HepG2 (cell line): ENCODE results near the gene LITAF. TPM values are rescaled to one million over a fixed set of nuclear protein-coding genes. Genes with fewer than 3 reads are reported as not detected.

Experiments used
- ADNP ChIP-seq: sonication (generic); formaldehyde crosslinking; IDR thresholded peaks from 2 replicates; pipeline ENCODE4 v1.4.0; 2020; ENCODE audit warnings: missing genetic modification reagents
- DPF2 ChIP-seq: sonication (generic); formaldehyde crosslinking; IDR thresholded peaks from 2 replicates; pipeline ENCODE4 v1.4.0; 2020; ENCODE audit warnings: mild to moderate bottlenecking, low read depth, missing genetic modification reagents, borderline replicate concordance
- DR1 ChIP-seq: sonication (generic); formaldehyde crosslinking; IDR thresholded peaks from 2 replicates; pipeline ENCODE4 v1.8.0; 2021; ENCODE audit warnings: mild to moderate bottlenecking, missing genetic modification reagents, inconsistent platforms
- HHEX ChIP-seq: IDR thresholded peaks from 2 replicates; pipeline ENCODE4 v1.6.1; 2016; ENCODE audit warnings: control low read depth
- KDM6A ChIP-seq: IDR thresholded peaks from 2 replicates; pipeline ENCODE4 v1.6.1; 2016; ENCODE audit warnings: low read depth
- NFYB ChIP-seq: sonication (generic); formaldehyde crosslinking; IDR thresholded peaks from 2 replicates; pipeline ENCODE4 v1.4.0; 2020; ENCODE audit warnings: missing genetic modification reagents
- NKX3-1 ChIP-seq: sonication (generic); formaldehyde crosslinking; IDR thresholded peaks from 2 replicates; pipeline ENCODE4 v1.5.0; 2020; ENCODE audit warnings: missing genetic modification reagents
- RFX5 ChIP-seq: IDR thresholded peaks from 2 replicates; pipeline ENCODE4 v1.6.1; 2011; ENCODE audit warnings: low read depth, low read length, improper control_type of control experiment
- SAP130 ChIP-seq: IDR thresholded peaks from 2 replicates; pipeline ENCODE4 v1.6.1; 2016; ENCODE audit warnings: low read depth
- SNAI1 ChIP-seq: sonication (generic); formaldehyde crosslinking; IDR thresholded peaks from 2 replicates; pipeline ENCODE4 v1.5.0; 2020; ENCODE audit warnings: mild to moderate bottlenecking, missing genetic modification reagents, borderline replicate concordance
- ZBTB7B ChIP-seq: sonication (generic); formaldehyde crosslinking; IDR thresholded peaks from 2 replicates; pipeline ENCODE4 v1.4.0; 2020; ENCODE audit warnings: missing genetic modification reagents
- ZFP90 ChIP-seq: sonication (generic); formaldehyde crosslinking; IDR thresholded peaks from 2 replicates; pipeline ENCODE4 v1.8.0; 2022; ENCODE audit warnings: missing genetic modification reagents, mild to moderate bottlenecking, inconsistent platforms, borderline replicate concordance
- ZFY ChIP-seq: sonication (generic); formaldehyde crosslinking; IDR thresholded peaks from 2 replicates; pipeline ENCODE4 v1.4.0; 2020; ENCODE audit warnings: missing genetic modification reagents
- ZNF20 ChIP-seq: sonication (generic); formaldehyde crosslinking; IDR thresholded peaks from 2 replicates; pipeline ENCODE4 v1.4.0; 2020; ENCODE audit warnings: mild to moderate bottlenecking, moderate library complexity, missing genetic modification reagents
- ZNF232 ChIP-seq: sonication (generic); formaldehyde crosslinking; IDR thresholded peaks from 2 replicates; pipeline ENCODE4 v1.4.0; 2020; ENCODE audit warnings: missing genetic modification reagents, borderline replicate concordance
- polyA plus RNA-seq, 8 experiments: library from polyadenylated mRNA; depleted of rRNA in 3 of 8; stranded (reverse) in 7 of 8; unstranded in 1 of 8; fragments of >200 nt; fragmentation: Illumina TruSeq in 4 of 8; extraction: Trizol in 4 of 8; gene quantifications; 2 replicates each; pipeline versions ENCODE4 v1.2.1 to v1.2.3, GENCODE V29; 2011 to 2016; ENCODE audit warnings: low read depth in 4 of 8, missing spikeins in 1 of 8, mixed read lengths in 1 of 8; ENCODE audit not compliant: insufficient read depth in 1 of 8
- total RNA-seq, 5 experiments: library from RNA; depleted of rRNA; stranded (reverse); fragments of >200 nt; fragmentation: Illumina TruSeq; extraction: Trizol; gene quantifications; 2 replicates each; pipeline ENCODE4 v1.2.3, GENCODE V29; 2016; ENCODE audit warnings: low read depth in 1 of 5
- TF ChIP-seq, protein P1 (sequence below): sonication (generic); formaldehyde crosslinking; IDR thresholded peaks from 2 replicates; pipeline ENCODE4 v1.8.0; 2022; ENCODE audit warnings: missing genetic modification reagents, mild to moderate bottlenecking, inconsistent platforms, borderline replicate concordance
- TF ChIP-seq, protein P2 (sequence below): IDR thresholded peaks from 2 replicates; pipeline ENCODE4 v1.6.1; 2016
- TF ChIP-seq, protein P3 (sequence below): sonication (generic); formaldehyde crosslinking; IDR thresholded peaks from 2 replicates; pipeline ENCODE4 v1.5.0; 2020; ENCODE audit warnings: mild to moderate bottlenecking, missing genetic modification reagents

The LITAF gene
- total and polyA plus RNA-seq, 2 of the 13 experiments (the other 11 are each of a cell fraction or from before 2014, with no cell fraction given), result 80.1 to 141 TPM

DNA sequence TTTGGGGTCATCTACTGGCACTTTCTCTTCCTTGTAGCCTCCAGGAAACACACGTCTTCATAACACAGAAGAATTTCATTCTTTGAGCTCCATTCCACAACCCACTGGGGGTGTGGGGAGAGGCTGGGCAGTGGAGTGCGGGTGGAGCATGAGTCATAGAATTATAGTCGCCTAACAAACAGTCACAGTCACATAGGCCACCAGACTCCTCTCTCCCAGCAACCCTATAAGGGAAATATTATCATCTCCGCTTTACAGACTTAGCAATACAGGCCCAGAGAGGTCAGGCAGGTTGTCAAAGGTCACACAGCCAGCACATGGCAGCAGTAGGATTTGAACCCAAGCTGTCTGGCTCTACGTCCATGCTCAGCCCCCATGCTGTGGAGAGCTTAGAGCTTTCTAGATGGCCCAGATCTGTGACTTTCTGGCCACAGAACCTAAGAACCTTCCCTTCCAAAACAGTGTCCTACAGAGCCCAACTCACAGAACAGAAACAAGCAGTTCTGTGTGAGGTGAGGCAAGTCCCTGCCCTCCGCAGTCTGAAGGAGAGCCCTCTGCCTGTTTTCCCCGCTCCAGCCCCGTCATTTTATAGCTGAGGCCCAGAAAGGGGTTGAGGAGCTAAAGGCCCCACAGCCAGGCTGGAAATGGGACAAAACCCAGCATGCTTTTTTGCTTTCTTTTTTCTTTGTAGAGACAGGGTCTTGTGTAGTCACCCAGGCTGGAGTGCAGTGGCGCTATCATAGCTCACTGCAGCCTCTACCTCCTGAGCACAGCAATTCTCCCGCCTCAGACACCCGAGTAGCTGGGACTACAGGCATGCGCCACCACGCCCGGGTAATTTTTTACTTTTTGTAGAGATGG, 10.7 kb upstream of the LITAF start (continued):
- TF ChIP-seq RFX5 (no peak), KDM6A (CRISPR knock-in tag) (no peak), DPF2 (CRISPR knock-in tag) (0 out of 2 replicates have a peak, but pooled peaks have one; percentile 0), ZNF20 (peak; percentile 44; the same call in 1 of the 2 replicates), SNAI1 (no peak), ZBTB7B (CRISPR knock-in tag) (no peak), HHEX (CRISPR knock-in tag) (0 out of 2 replicates have a peak, but pooled peaks have one; percentile 36), NKX3-1 (CRISPR knock-in tag) (0 out of 2 replicates have a peak, but pooled peaks have one; percentile 12), ADNP (CRISPR knock-in tag) (peak; percentile 89), ZNF232 (CRISPR knock-in tag) (0 out of 2 replicates have a peak, but pooled peaks have one; percentile 33), ZFY (CRISPR knock-in tag) (0 out of 2 replicates have a peak, but pooled peaks have one; percentile 11), DR1 (CRISPR knock-in tag) (0 out of 2 replicates have a peak, but pooled peaks have one; percentile 45), NFYB (no peak), SAP130 (CRISPR knock-in tag) (peak; percentile 14; the same call in 1 of the 2 replicates), ZFP90 (CRISPR knock-in tag) (peak; percentile 25)
- TF ChIP-seq, protein P1, sequence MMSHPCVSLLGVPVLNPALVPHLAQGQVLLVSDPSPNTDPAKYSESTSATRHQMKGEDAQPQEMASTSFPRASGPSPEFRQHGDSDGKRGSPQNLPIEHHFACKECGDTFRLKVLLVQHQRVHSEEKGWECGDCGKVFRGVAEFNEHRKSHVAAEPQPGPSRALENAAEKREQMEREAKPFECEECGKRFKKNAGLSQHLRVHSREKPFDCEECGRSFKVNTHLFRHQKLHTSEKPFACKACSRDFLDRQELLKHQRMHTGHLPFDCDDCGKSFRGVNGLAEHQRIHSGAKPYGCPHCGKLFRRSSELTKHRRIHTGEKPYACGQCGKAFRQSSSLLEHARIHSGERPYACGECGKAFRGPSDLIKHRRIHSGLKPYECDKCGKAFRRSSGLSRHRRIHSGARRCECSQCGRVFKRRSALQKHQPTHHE (CRISPR knock-in tag), result 0 out of 2 replicates have a peak, but pooled peaks have one; percentile 45
- TF ChIP-seq, protein P2, sequence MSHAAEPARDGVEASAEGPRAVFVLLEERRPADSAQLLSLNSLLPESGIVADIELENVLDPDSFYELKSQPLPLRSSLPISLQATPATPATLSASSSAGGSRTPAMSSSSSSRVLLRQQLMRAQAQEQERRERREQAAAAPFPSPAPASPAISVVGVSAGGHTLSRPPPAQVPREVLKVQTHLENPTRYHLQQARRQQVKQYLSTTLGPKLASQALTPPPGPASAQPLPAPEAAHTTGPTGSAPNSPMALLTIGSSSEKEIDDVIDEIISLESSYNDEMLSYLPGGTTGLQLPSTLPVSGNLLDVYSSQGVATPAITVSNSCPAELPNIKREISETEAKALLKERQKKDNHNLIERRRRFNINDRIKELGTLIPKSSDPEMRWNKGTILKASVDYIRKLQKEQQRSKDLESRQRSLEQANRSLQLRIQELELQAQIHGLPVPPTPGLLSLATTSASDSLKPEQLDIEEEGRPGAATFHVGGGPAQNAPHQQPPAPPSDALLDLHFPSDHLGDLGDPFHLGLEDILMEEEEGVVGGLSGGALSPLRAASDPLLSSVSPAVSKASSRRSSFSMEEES (CRISPR knock-in tag), result no peak
- TF ChIP-seq, protein P3, sequence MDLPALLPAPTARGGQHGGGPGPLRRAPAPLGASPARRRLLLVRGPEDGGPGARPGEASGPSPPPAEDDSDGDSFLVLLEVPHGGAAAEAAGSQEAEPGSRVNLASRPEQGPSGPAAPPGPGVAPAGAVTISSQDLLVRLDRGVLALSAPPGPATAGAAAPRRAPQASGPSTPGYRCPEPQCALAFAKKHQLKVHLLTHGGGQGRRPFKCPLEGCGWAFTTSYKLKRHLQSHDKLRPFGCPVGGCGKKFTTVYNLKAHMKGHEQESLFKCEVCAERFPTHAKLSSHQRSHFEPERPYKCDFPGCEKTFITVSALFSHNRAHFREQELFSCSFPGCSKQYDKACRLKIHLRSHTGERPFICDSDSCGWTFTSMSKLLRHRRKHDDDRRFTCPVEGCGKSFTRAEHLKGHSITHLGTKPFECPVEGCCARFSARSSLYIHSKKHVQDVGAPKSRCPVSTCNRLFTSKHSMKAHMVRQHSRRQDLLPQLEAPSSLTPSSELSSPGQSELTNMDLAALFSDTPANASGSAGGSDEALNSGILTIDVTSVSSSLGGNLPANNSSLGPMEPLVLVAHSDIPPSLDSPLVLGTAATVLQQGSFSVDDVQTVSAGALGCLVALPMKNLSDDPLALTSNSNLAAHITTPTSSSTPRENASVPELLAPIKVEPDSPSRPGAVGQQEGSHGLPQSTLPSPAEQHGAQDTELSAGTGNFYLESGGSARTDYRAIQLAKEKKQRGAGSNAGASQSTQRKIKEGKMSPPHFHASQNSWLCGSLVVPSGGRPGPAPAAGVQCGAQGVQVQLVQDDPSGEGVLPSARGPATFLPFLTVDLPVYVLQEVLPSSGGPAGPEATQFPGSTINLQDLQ, result 0 out of 2 replicates have a peak, but pooled peaks have one; percentile 55
